ENCODE data around the gene RMDN2. TPM values are rescaled to one million over a fixed set of nuclear protein-coding genes. Genes with fewer than 3 reads are reported as not detected.
"Not testable (repeated sequence)": the region's sequence is repeated elsewhere in the genome, so short reads cannot be mapped to it uniquely, and the experiment has no call there.

Gene RMDN2
- total RNA-seq, 3 donors from 2014 or later (not counting 1 experiment from before 2014, with no cell fraction given), result 8.4 to 10.9 (median 8.4) TPM

DNA sequence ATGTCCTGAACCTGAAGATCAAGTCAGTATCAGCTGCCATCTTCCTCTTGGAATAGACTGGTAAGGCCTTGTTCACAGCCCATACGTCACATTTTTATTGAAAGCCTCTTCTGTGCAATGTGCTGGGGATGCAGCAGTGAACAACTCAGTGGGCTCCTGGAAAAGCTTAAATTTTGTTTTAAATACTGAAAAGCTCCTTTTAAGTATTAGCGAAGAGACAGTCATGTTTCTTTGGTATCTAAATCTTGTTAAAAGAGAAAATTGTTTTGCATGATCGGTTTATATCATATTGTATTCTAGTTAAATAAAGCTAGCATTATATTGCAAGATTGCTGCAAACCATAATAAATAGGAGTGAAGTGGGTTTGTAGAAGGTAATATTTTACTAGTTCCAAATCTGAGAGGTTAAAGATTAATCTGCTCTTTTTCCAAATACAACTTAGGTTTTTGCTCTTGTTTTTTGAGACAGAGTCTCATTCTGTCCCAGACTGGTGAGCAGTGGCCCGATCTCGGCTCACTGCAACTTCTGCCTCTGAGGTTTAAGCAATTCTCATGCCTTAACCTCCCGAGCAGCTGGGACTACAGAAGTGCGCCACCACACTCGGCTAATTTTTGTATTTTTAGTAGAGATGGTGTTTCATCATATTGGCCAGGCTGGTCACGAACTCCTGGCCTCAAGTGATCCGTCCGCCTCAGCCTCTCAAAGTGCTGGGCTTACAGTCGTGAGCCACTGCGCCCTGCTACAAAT lies 1.6 kb upstream of the RMDN2 start:
- no peak overlapping the region for H3K4me3 ChIP-seq (ENCODE audit: low read length)
- peaks cover 3% of the 10 kb centered on the region for H3K27me3 ChIP-seq (ENCODE audit: control insufficient read depth, insufficient read depth, low read length)
- no peak overlapping the region for H3K27ac ChIP-seq (ENCODE audit: low read length)
- WGBS (ENCODE audit: insufficient coverage), result 94% methylated on average over 12 of the region's 13 CpGs
- H3K27me3 Mint-ChIP-seq (ENCODE audit: low read depth in 2 of 2), result peaks cover 7 to 20% of the 10 kb centered on the region in 2 donors
- intact Hi-C loops (cut with micrococcal nuclease), result no loop called here
- TF ChIP-seq, protein P1, sequence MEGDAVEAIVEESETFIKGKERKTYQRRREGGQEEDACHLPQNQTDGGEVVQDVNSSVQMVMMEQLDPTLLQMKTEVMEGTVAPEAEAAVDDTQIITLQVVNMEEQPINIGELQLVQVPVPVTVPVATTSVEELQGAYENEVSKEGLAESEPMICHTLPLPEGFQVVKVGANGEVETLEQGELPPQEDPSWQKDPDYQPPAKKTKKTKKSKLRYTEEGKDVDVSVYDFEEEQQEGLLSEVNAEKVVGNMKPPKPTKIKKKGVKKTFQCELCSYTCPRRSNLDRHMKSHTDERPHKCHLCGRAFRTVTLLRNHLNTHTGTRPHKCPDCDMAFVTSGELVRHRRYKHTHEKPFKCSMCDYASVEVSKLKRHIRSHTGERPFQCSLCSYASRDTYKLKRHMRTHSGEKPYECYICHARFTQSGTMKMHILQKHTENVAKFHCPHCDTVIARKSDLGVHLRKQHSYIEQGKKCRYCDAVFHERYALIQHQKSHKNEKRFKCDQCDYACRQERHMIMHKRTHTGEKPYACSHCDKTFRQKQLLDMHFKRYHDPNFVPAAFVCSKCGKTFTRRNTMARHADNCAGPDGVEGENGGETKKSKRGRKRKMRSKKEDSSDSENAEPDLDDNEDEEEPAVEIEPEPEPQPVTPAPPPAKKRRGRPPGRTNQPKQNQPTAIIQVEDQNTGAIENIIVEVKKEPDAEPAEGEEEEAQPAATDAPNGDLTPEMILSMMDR (IDR thresholded peaks at IDR 0.05), result no peak
- ATAC-seq (no peak), DNase-seq (no peak)
- peaks cover 11 to 19% of the 10 kb centered on the region in 2 donors for H3K4me1 Mint-ChIP-seq
- peaks cover 11% of the 10 kb centered on the region for H3K4me1 ChIP-seq (ENCODE audit: control insufficient read depth, insufficient read depth, low read length)
- peak overlapping the region; percentile 93 for H3K4me3 Mint-ChIP-seq
- H3K36me3 ChIP-seq (ENCODE audit: control insufficient read depth, insufficient read depth, low read length), result no peaks in the 10 kb centered on the region
- H3K36me3 Mint-ChIP-seq, result no peaks in the 10 kb centered on the region
- no peaks in the 10 kb centered on the region for H3K9me3 ChIP-seq (ENCODE audit: control insufficient read depth, insufficient read depth, low read length)
- no peaks in the 10 kb centered on the region for H3K9me3 Mint-ChIP-seq
- H3K27ac Mint-ChIP-seq, result peak overlapping the region; percentile 48 to 90

DNA sequence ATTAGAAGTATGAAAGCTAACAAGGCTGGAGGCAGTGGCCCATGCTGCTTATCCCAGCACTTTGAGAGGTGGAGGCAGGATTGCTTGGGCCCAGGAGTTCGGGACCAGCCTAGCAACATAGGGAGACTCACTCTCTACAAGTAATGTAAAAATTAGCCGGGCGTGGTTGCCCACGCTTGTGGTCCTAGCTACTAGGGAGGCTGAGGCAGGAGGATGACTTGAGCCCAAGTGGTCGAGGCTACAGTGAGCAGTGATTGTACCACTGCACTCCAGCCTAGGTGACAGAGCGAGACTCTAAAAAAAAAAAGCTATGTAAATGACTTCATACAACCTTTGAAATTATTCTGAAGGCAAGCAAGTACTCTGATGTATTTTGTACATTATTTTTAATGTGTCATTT lies 1.5 kb downstream of the RMDN2 start:
- WGBS (ENCODE audit: insufficient coverage), result 91% methylated on average over 5 of the region's 6 CpGs

DNA sequence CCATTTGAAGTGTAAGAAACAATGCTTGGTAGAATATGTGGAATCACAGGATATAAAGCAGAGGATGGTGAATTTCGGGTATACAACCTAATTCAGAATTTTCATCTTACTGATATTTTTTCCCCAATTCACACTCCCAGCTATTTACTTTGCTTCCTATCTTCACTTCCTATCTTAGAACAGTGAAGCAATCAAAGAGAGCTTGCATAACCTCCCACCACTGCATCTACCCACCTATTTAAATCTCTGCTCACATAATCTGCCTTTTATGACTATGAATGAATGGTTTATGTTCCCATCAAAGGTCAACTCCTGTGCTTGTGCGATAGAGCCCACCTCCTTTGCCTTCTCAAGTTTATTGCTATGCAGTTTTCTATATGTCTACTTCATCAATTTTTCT lies 3.3 kb downstream of the RMDN2 start:
- Histone ChIP-seq H3K4me3 (ENCODE audit: low read length) (no peak overlapping the region), H3K36me3 (ENCODE audit: control insufficient read depth, insufficient read depth, low read length) (peaks cover 2% of the 10 kb centered on the region), H3K27me3 (ENCODE audit: control insufficient read depth, insufficient read depth, low read length) (no peaks in the 10 kb centered on the region), H3K4me1 (ENCODE audit: control insufficient read depth, insufficient read depth, low read length) (peaks cover 11% of the 10 kb centered on the region), H3K9me3 (ENCODE audit: control insufficient read depth, insufficient read depth, low read length) (no peaks in the 10 kb centered on the region), H3K27ac (ENCODE audit: low read length) (no peak overlapping the region)
- DNase-seq, result no peak
- H3K27me3 Mint-ChIP-seq (ENCODE audit: low read depth in 2 of 2), result no peaks in the 10 kb centered on the region
- no peak overlapping the region for H3K27ac Mint-ChIP-seq
- H3K9me3 Mint-ChIP-seq, result no peaks in the 10 kb centered on the region
- peaks cover 11 to 29% of the 10 kb centered on the region in 2 donors for H3K4me1 Mint-ChIP-seq
- no peaks in the 10 kb centered on the region for H3K36me3 Mint-ChIP-seq
- TF ChIP-seq, protein P1 (IDR thresholded peaks at IDR 0.05), result no peak
- H3K4me3 Mint-ChIP-seq, result no peak overlapping the region
- 89% methylated on average over 2 of the region's 2 CpGs for WGBS (ENCODE audit: insufficient coverage)
- intact Hi-C loops (cut with micrococcal nuclease), result loop anchor here (5.0 kb wide), 1 partner anchor 39 kb away; no protein-coding TSS in a partner anchor
- ATAC-seq, result no peak

More for the DNA sequence above, 1.5 kb downstream of the RMDN2 start:
- Mint-ChIP-seq H3K27me3 (ENCODE audit: low read depth in 2 of 2) (peaks cover 0 to 7% of the 10 kb centered on the region in 2 donors), H3K9me3 (no peaks in the 10 kb centered on the region), H3K4me3 (no peak overlapping the region), H3K36me3 (no peaks in the 10 kb centered on the region), H3K4me1 (peaks cover 11 to 29% of the 10 kb centered on the region in 2 donors), H3K27ac (peak overlapping the region in 1 of 2 donors; percentile 58)
- Histone ChIP-seq H3K4me3 (ENCODE audit: low read length) (no peak overlapping the region), H3K27ac (ENCODE audit: low read length) (no peak overlapping the region), H3K4me1 (ENCODE audit: control insufficient read depth, insufficient read depth, low read length) (peaks cover 11% of the 10 kb centered on the region), H3K36me3 (ENCODE audit: control insufficient read depth, insufficient read depth, low read length) (peaks cover 2% of the 10 kb centered on the region), H3K9me3 (ENCODE audit: control insufficient read depth, insufficient read depth, low read length) (no peaks in the 10 kb centered on the region), H3K27me3 (ENCODE audit: control insufficient read depth, insufficient read depth, low read length) (no peaks in the 10 kb centered on the region)
- DNase-seq (no peak), ATAC-seq (no peak)
- TF ChIP-seq, protein P1 (IDR thresholded peaks at IDR 0.05), result no peak
- intact Hi-C loops (cut with micrococcal nuclease), result loop anchor here (5.0 kb wide), 1 partner anchor 41 kb away; no protein-coding TSS in a partner anchor

DNA sequence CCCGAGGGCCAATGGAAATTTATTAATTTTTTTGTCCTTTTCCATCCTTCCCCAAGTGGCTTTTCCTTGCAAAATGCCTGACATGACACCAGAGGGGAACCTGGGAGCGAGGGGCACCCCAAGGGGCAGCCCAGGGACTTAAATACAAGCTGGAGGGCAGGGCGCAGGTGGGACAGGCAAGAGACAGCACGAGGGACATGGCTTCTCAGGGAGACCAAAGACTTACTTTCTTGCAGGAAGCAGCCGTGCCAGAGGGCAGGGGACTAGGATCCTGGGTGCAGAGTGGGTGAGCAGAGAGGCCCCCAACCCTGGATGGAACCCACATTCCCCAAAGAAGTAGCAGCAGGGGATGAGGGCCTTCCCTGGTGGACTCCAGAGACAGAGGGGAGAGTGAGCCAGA lies 5.3 kb downstream of the RMDN2 start:
- H3K27me3 Mint-ChIP-seq (ENCODE audit: low read depth in 2 of 2); H3K27ac ChIP-seq (ENCODE audit: low read length); H3K27me3 ChIP-seq (ENCODE audit: control insufficient read depth, insufficient read depth, low read length); DNase-seq; H3K27ac Mint-ChIP-seq; H3K4me3 ChIP-seq (ENCODE audit: low read length); H3K4me1 ChIP-seq (ENCODE audit: control insufficient read depth, insufficient read depth, low read length); intact Hi-C loops (cut with micrococcal nuclease); H3K36me3 Mint-ChIP-seq; H3K4me3 Mint-ChIP-seq; H3K9me3 ChIP-seq (ENCODE audit: control insufficient read depth, insufficient read depth, low read length); ATAC-seq; H3K36me3 ChIP-seq (ENCODE audit: control insufficient read depth, insufficient read depth, low read length); H3K9me3 Mint-ChIP-seq: not testable (repeated sequence)
- H3K4me1 Mint-ChIP-seq, result peaks cover 8 to 35% of the 10 kb centered on the region in 2 donors
- 91% methylated on average over 5 of the region's 5 CpGs for WGBS (ENCODE audit: insufficient coverage)

DNA sequence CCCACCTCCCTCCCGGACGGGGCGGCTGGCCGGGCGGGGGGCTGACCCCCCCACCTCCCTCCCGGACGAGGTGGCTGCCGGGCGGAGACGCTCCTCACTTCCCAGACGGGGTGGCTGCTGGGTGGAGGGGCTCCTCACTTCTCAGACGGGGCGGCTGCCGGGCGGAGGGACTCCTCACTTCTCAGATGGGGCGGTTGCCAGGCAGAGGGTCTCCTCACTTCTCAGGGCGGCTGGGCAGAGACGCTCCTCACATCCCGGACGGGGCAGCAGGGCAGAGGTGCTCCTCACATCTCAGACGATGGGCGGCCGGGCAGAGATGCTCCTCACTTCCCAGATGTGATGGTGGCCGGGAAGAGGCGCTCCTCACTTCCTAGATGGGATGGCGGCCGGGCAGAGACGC lies 7.8 kb downstream of the RMDN2 start:
- H3K4me1 ChIP-seq (ENCODE audit: control insufficient read depth, insufficient read depth, low read length); H3K36me3 Mint-ChIP-seq; H3K4me3 Mint-ChIP-seq; H3K27ac Mint-ChIP-seq; H3K27me3 ChIP-seq (ENCODE audit: control insufficient read depth, insufficient read depth, low read length); ATAC-seq; H3K9me3 ChIP-seq (ENCODE audit: control insufficient read depth, insufficient read depth, low read length); intact Hi-C loops (cut with micrococcal nuclease); H3K27me3 Mint-ChIP-seq (ENCODE audit: low read depth in 2 of 2); H3K9me3 Mint-ChIP-seq; DNase-seq; H3K27ac ChIP-seq (ENCODE audit: low read length); H3K36me3 ChIP-seq (ENCODE audit: control insufficient read depth, insufficient read depth, low read length); H3K4me3 ChIP-seq (ENCODE audit: low read length): not testable (repeated sequence)
- 99% methylated on average over 13 of the region's 28 CpGs for WGBS (ENCODE audit: insufficient coverage)
- H3K4me1 Mint-ChIP-seq, result peaks cover 18 to 56% of the 10 kb centered on the region in 2 donors

Data from natural killer cell (primary cell).